Type B pancreatic cell (in vitro differentiated cells): ENCODE measurements around the gene MED22. TPM values are rescaled to one million over a fixed set of nuclear protein-coding genes. Genes with fewer than 3 reads are reported as not detected.

Experiments
- DNase-seq: peaks from one replicate; pipeline ENCODE4 v3.0.0; 2021; ENCODE audit warnings: mixed read lengths; ENCODE audit not compliant: unreplicated experiment; ENCODE audit errors: extremely low spot score
- H3K27ac Mint-ChIP-seq: 2 replicates; pipeline ENCODE4 v1.8.0; 2021; ENCODE audit warnings: mild to moderate bottlenecking, mixed read lengths
- H3K27me3 Mint-ChIP-seq: 2 replicates; pipeline ENCODE4 v1.8.0; 2021; ENCODE audit warnings: mixed read lengths
- H3K36me3 Mint-ChIP-seq: 2 replicates; pipeline ENCODE4 v1.8.0; 2021; ENCODE audit warnings: mixed read lengths
- H3K4me1 Mint-ChIP-seq: one replicate; pipeline ENCODE4 v1.8.0; 2021; ENCODE audit warnings: mixed read lengths; ENCODE audit not compliant: unreplicated experiment
- H3K4me3 Mint-ChIP-seq: 2 replicates; pipeline ENCODE4 v1.8.0; 2021; ENCODE audit warnings: mild to moderate bottlenecking, mixed read lengths
- H3K9me3 Mint-ChIP-seq: 2 replicates; pipeline ENCODE4 v1.8.0; 2021; ENCODE audit warnings: mixed read lengths
- CTCF ChIP-seq: fragments of 200-600 bp; sonication (generic); conservative IDR thresholded peaks from 2 replicates; pipeline ENCODE4 v1.5.0; 2021; ENCODE audit warnings: antibody characterized with exemption, mild to moderate bottlenecking
- total RNA-seq: library from RNA; stranded (reverse); gene quantifications from 2 replicates; pipeline ENCODE4 v1.2.1, GENCODE V29; 2021; ENCODE audit warnings: low replicate concordance

MED22 gene
- total RNA-seq, 1 donor from 2014 or later = 38.2 TPM

GRCh38 chr9:133355881-133356357, 8.0 kb upstream of the MED22 start:
- Mint-ChIP-seq H3K4me3 (peak overlapping the region; percentile 93), H3K9me3 (no peaks in the 10 kb centered on the region), H3K36me3 (peaks cover 7% of the 10 kb centered on the region), H3K4me1 (peaks cover 10% of the 10 kb centered on the region), H3K27ac (peak overlapping the region; percentile 89), H3K27me3 (no peaks in the 10 kb centered on the region)
- TF ChIP-seq CTCF = no peak
- no peak for DNase-seq

- Mint-ChIP-seq H3K27ac (peak overlapping the region; percentile 34), H3K27me3 (no peaks in the 10 kb centered on the region), H3K4me3 (peak overlapping the region; percentile 93), H3K4me1 (peaks cover 10% of the 10 kb centered on the region), H3K9me3 (no peaks in the 10 kb centered on the region), H3K36me3 (peaks cover 12% of the 10 kb centered on the region)
- TF ChIP-seq CTCF = no peak
- no peak for DNase-seq
Measured at GRCh38 chr9:133354766-133355165, 6.8 kb upstream of the MED22 start.

- Mint-ChIP-seq H3K9me3 (no peaks in the 10 kb centered on the region), H3K27ac (peak overlapping the region; percentile 34), H3K36me3 (peaks cover 21% of the 10 kb centered on the region), H3K4me1 (peaks cover 15% of the 10 kb centered on the region), H3K4me3 (peak overlapping the region; percentile 63), H3K27me3 (no peaks in the 10 kb centered on the region)
- no peak for DNase-seq
- TF ChIP-seq CTCF = no peak
Measured at GRCh38 chr9:133353548-133353947, 5.6 kb upstream of the MED22 start.

GRCh38 chr9:133352635-133353340, 4.9 kb upstream of the MED22 start:
- Mint-ChIP-seq H3K4me1 (peaks cover 11% of the 10 kb centered on the region), H3K9me3 (no peaks in the 10 kb centered on the region), H3K27ac (peak overlapping the region; percentile 70), H3K4me3 (no peak overlapping the region), H3K27me3 (no peaks in the 10 kb centered on the region), H3K36me3 (peaks cover 27% of the 10 kb centered on the region)
- TF ChIP-seq CTCF = no peak
- no peak for DNase-seq

GRCh38 chr9:133351908-133352634, 4.1 kb upstream of the MED22 start:
- H3K27me3 Mint-ChIP-seq = no peaks in the 10 kb centered on the region
- peaks cover 27% of the 10 kb centered on the region for H3K36me3 Mint-ChIP-seq
- H3K9me3 Mint-ChIP-seq = no peaks in the 10 kb centered on the region
- peak overlapping the region; percentile 63 for H3K27ac Mint-ChIP-seq
- DNase-seq = no peak
- H3K4me1 Mint-ChIP-seq = peaks cover 12% of the 10 kb centered on the region
- H3K4me3 Mint-ChIP-seq = peak overlapping the region; percentile 47
- peak; percentile 70 for TF ChIP-seq CTCF
